ENCODE data around the gene RHBG. TPM values are rescaled to one million over a fixed set of nuclear protein-coding genes. Genes with fewer than 3 reads are reported as not detected.

RHBG gene
- total RNA-seq, 4 donors from 2014 or later: not detected

DNA sequence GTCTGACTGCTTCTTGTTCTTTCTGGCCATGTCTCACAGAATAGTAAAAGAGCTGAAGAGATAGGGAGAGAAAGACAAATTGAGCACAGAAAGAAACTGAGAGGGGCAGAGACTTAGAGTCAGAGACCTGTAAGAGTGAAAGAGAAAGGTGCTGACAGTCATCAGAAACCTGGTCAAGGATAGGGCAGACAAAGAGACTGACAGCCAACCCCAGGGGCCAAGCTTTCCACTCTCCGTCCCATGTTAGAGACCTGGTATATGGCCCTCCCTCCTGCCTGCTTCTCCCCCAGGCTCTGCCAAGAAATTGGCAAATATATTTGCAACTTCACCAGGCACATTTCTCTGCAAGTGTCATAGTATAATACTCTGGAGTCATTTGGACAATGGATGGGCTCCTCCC is 64.6 kb downstream of the RHBG start:
- Histone ChIP-seq H3K27ac (no peak overlapping the region), H3K27me3 (peaks cover 51% of the 10 kb centered on the region), H3K36me3 (no peaks in the 10 kb centered on the region), H3K4me3 (replicated peaks in 1 of 3) (no peak overlapping the region), H3K9me3 (no peaks in the 10 kb centered on the region), H3K4me1 (peaks cover 14 to 15% of the 10 kb centered on the region in 2 donors)
- DNase-seq: no peak
- 35 to 47% methylated on average over 1 of the region's 1 CpG for WGBS, 2 donors
- TF ChIP-seq, protein P1, sequence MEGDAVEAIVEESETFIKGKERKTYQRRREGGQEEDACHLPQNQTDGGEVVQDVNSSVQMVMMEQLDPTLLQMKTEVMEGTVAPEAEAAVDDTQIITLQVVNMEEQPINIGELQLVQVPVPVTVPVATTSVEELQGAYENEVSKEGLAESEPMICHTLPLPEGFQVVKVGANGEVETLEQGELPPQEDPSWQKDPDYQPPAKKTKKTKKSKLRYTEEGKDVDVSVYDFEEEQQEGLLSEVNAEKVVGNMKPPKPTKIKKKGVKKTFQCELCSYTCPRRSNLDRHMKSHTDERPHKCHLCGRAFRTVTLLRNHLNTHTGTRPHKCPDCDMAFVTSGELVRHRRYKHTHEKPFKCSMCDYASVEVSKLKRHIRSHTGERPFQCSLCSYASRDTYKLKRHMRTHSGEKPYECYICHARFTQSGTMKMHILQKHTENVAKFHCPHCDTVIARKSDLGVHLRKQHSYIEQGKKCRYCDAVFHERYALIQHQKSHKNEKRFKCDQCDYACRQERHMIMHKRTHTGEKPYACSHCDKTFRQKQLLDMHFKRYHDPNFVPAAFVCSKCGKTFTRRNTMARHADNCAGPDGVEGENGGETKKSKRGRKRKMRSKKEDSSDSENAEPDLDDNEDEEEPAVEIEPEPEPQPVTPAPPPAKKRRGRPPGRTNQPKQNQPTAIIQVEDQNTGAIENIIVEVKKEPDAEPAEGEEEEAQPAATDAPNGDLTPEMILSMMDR (IDR thresholded peaks at IDR 0.05): no peak
- TF ChIP-seq POLR2A (IDR thresholded peaks at IDR 0.05): no peak
- intact Hi-C loops (cut with DNase I): no loop called here

MicroRNAs encoded within 50 kb of the gene (microRNA counts, 767-probe panel; counts per million panel counts)
- 2,159 to 2,504 counts per million in 2 donors for microRNA hsa-miR-9-5p

Small RNA genes within 50 kb of the gene (microRNA-seq; reads per million reads assigned to microRNA genes)
- gene MIR9-1: not detected

Small RNA genes within 50 kb of the gene (small RNA-seq; reads per million reads assigned to genes)
- gene MIR9-1: not detected

Other genes with a start within 250 kb of the RHBG start
- gene SEMA4A, start 215.6 kb upstream of the RHBG start, total RNA-seq: 10 to 100 TPM; 21.5 to 50.8 (median 37.5) TPM
- 10 to 100 TPM; 14.5 to 19.7 (median 17.7) TPM for gene SLC25A44, start 175.1 kb upstream of the RHBG start, total RNA-seq
- gene PMF1, start 156.2 kb upstream of the RHBG start, total RNA-seq: 100 to 1,000 TPM in 3 of 4 donors, 10 to 100 TPM in 1; 73.6 to 121 (median 107) TPM
- gene BGLAP, start 127.0 kb upstream of the RHBG start, total RNA-seq: 1 to 10 TPM in 3 of 4 donors, not detected in 1; 1.0 to 4.4 (median 1.3) TPM
- 1 to 10 TPM in 2 of 4 donors, under 1 TPM in 2; 0.63 to 2.3 (median 1.3) TPM for gene PAQR6, start 121.2 kb upstream of the RHBG start, total RNA-seq
- 10 to 100 TPM; 57.2 to 89.0 (median 76.1) TPM for gene SMG5, start 86.4 kb upstream of the RHBG start, total RNA-seq
- gene TMEM79, start 84.9 kb upstream of the RHBG start, total RNA-seq: 1 to 10 TPM in 3 of 4 donors, under 1 TPM in 1; 0.96 to 2.2 (median 1.7) TPM
- gene GLMP, start 73.5 kb upstream of the RHBG start, total RNA-seq: 10 to 100 TPM; 43.3 to 56.1 (median 49.8) TPM
- not detected for gene VHLL, start 69.9 kb upstream of the RHBG start, total RNA-seq
- 100 to 1,000 TPM; 121 to 214 (median 170) TPM for gene CCT3, start 30.9 kb upstream of the RHBG start, total RNA-seq
- 1 to 10 TPM in 2 of 4 donors, not detected in 2; 1.2 to 8.3 TPM for gene TSACC, start 30.7 kb upstream of the RHBG start, total RNA-seq
- gene MEF2D, start 131.6 kb downstream of the RHBG start, total RNA-seq: 10 to 100 TPM; 26.4 to 80.6 (median 32.0) TPM
- 1 to 10 TPM in 1 of 4 donors, under 1 TPM in 3; 0.15 to 1.4 (median 0.50) TPM for gene IQGAP3, start 203.4 kb downstream of the RHBG start, total RNA-seq
- gene TTC24, start 210.5 kb downstream of the RHBG start, total RNA-seq: under 1 TPM in 2 of 4 donors, not detected in 2; 0.27 to 0.67 TPM
- gene NAXE, start 222.6 kb downstream of the RHBG start, total RNA-seq: 100 to 1,000 TPM in 3 of 4 donors, 10 to 100 TPM in 1; 69.1 to 176 (median 117) TPM
- 10 to 100 TPM; 14.1 to 49.2 (median 24.5) TPM for gene GPATCH4, start 232.3 kb downstream of the RHBG start, total RNA-seq